ENCODE measurements around the gene SKIC8.

DNA sequence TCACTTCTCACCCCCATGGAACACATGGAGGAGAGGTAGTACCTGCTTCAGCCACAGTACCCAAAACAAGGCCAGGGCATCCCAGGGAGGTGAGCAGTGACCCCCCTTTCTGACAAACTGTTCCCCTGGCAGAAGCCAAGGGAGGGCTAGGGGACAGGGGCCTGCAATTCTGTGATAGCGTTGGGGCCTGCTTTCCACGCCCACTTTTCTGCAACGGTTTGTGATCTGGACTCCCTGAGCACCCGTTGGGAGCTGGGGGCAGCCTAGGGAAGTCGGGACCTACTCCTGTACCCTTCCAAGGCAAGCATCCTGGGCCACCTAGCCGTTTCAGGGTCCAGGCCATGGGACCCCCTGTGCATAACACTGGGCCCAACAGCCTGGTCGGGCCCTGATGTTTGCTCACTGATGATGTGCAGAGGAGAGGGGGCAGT lies 36.0 kb downstream of the SKIC8 start:
- TF ChIP-seq SIN3A (IDR thresholded peaks at IDR 0.05; ENCODE audit: borderline replicate concordance, insufficient read depth, low read length) (no peak), POLR2AphosphoS5 (IDR thresholded peaks at IDR 0.05; ENCODE audit: low read depth, low read length) (no peak)

Measured in PFSK-1 (cell line).